ENCODE measurements around the gene TMEM51.

TMEM51 gene

DNA sequence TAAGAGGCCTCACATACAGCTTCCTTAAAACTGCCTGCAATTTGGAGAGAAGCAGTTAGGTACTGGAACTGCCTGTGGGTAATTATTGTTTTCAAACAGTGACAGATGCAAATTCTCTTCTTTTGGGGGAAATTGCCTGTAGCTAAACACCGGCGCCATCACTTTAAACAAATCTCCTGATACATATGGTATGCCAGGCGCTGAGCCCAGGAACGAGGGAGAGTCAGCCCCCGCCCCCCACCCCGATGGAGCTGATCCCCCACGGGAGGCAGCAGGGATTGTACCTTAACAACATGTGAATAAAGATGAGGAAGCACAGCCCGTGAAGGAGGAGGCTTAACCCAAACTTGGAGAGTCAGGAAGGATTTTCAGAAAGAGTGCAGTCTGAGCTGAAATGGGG, 7.1 kb downstream of the TMEM51 start:
- Histone ChIP-seq H3K27me3 (ENCODE audit: insufficient read depth, low read length, poor library complexity) (no peaks in the 10 kb centered on the region), H3K27ac (ENCODE audit: low read depth, low read length) (no peak overlapping the region), H3K36me3 (ENCODE audit: control insufficient read depth, insufficient read depth, low read length) (no peaks in the 10 kb centered on the region), H3K79me2 (ENCODE audit: control insufficient read depth, insufficient read depth, low read length) (no peaks in the 10 kb centered on the region), H4K5ac (ENCODE audit: low read length) (no peak overlapping the region), H3K23ac (ENCODE audit: low read length) (no peak overlapping the region), H3K4me1 (ENCODE audit: control insufficient read depth, low read depth, low read length) (no peaks in the 10 kb centered on the region), H3K56ac (ENCODE audit: low read length) (no peak overlapping the region), H3K9ac (ENCODE audit: low read length) (no peak overlapping the region), H2BK120ac (ENCODE audit: low read depth, low read length) (no peak overlapping the region), H3K4ac (ENCODE audit: low read depth, low read length) (no peak overlapping the region), H3K4me3 (ENCODE audit: low read length) (no peak overlapping the region), H3K79me1 (ENCODE audit: low read length) (peaks cover 4% of the 10 kb centered on the region), H2BK5ac (ENCODE audit: low read length) (no peak overlapping the region), H2BK15ac (replicated peaks; ENCODE audit: low read depth) (no peak overlapping the region), H3K4me2 (ENCODE audit: low read length) (no peak overlapping the region), H2AK5ac (ENCODE audit: low read length) (no peak overlapping the region), H4K8ac (ENCODE audit: low read depth, low read length) (no peak overlapping the region), H3K18ac (ENCODE audit: low read length) (no peak overlapping the region)
- no peak for DNase-seq
- WGBS (ENCODE audit: extremely low coverage, insufficient coverage, low lambda C conversion rate) = no CpG with 5 or more reads among the region's 8 CpGs

- no peak overlapping the region for H2BK15ac ChIP-seq (replicated peaks; ENCODE audit: low read depth)
- no peak overlapping the region for H2BK120ac ChIP-seq (ENCODE audit: low read depth, low read length)
- H3K27ac ChIP-seq (ENCODE audit: low read depth, low read length) = no peak overlapping the region
- H3K4ac ChIP-seq (ENCODE audit: low read depth, low read length) = no peak overlapping the region
- H3K23ac ChIP-seq (ENCODE audit: low read length) = peak overlapping the region; percentile 94
- no CpG with 5 or more reads among the region's 3 CpGs for WGBS (ENCODE audit: extremely low coverage, insufficient coverage, low lambda C conversion rate)
- no peaks in the 10 kb centered on the region for H3K79me2 ChIP-seq (ENCODE audit: control insufficient read depth, insufficient read depth, low read length)
- H3K56ac ChIP-seq (ENCODE audit: low read length) = no peak overlapping the region
- no peak overlapping the region for H3K4me2 ChIP-seq (ENCODE audit: low read length)
- H3K9ac ChIP-seq (ENCODE audit: low read length) = no peak overlapping the region
- H2BK5ac ChIP-seq (ENCODE audit: low read length) = no peak overlapping the region
- H3K18ac ChIP-seq (ENCODE audit: low read length) = no peak overlapping the region
- H3K36me3 ChIP-seq (ENCODE audit: control insufficient read depth, insufficient read depth, low read length) = no peaks in the 10 kb centered on the region
- H3K27me3 ChIP-seq (ENCODE audit: insufficient read depth, low read length, poor library complexity) = no peaks in the 10 kb centered on the region
- no peak overlapping the region for H4K8ac ChIP-seq (ENCODE audit: low read depth, low read length)
- H3K4me3 ChIP-seq (ENCODE audit: low read length) = no peak overlapping the region
- DNase-seq = no peak
- no peaks in the 10 kb centered on the region for H3K4me1 ChIP-seq (ENCODE audit: control insufficient read depth, low read depth, low read length)
- H2AK5ac ChIP-seq (ENCODE audit: low read length) = no peak overlapping the region
- H4K5ac ChIP-seq (ENCODE audit: low read length) = no peak overlapping the region
- no peaks in the 10 kb centered on the region for H3K79me1 ChIP-seq (ENCODE audit: low read length)
Measured at GRCh38 chr1:15167386-15167785, 13.8 kb downstream of the TMEM51 start.

DNA sequence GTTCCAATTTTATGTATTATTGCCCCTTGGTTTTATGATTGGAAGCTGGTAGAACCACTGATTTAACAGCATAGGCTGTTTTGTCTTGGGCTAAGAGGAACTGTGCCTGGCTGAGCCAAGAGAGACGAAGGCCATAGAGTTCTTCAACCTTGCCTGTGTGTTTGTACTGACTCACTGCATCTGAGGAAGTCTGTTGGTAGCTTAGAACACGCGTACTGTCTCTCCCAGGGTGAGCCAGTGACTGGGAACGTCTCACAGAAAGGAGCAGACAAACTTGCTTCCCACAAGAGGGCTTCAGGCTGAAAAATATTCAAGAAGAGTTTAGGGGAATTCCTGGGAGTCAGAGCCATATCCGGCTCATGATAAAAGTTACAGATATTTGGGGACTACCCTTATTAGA, 14.9 kb downstream of the TMEM51 start:
- H2BK15ac ChIP-seq (replicated peaks; ENCODE audit: low read depth) = no peak overlapping the region
- H3K79me2 ChIP-seq (ENCODE audit: control insufficient read depth, insufficient read depth, low read length) = no peaks in the 10 kb centered on the region
- H3K79me1 ChIP-seq (ENCODE audit: low read length) = no peaks in the 10 kb centered on the region
- no peak overlapping the region for H2BK120ac ChIP-seq (ENCODE audit: low read depth, low read length)
- DNase-seq = no peak
- H3K27me3 ChIP-seq (ENCODE audit: insufficient read depth, low read length, poor library complexity) = no peaks in the 10 kb centered on the region
- H3K18ac ChIP-seq (ENCODE audit: low read length) = no peak overlapping the region
- H3K23ac ChIP-seq (ENCODE audit: low read length) = no peak overlapping the region
- H3K4ac ChIP-seq (ENCODE audit: low read depth, low read length) = no peak overlapping the region
- no peak overlapping the region for H2BK5ac ChIP-seq (ENCODE audit: low read length)
- no peak overlapping the region for H3K4me3 ChIP-seq (ENCODE audit: low read length)
- H4K5ac ChIP-seq (ENCODE audit: low read length) = no peak overlapping the region
- H3K36me3 ChIP-seq (ENCODE audit: control insufficient read depth, insufficient read depth, low read length) = no peaks in the 10 kb centered on the region
- no CpG with 5 or more reads among the region's 5 CpGs for WGBS (ENCODE audit: extremely low coverage, insufficient coverage, low lambda C conversion rate)
- H4K8ac ChIP-seq (ENCODE audit: low read depth, low read length) = no peak overlapping the region
- no peak overlapping the region for H3K56ac ChIP-seq (ENCODE audit: low read length)
- H3K27ac ChIP-seq (ENCODE audit: low read depth, low read length) = no peak overlapping the region
- no peak overlapping the region for H3K4me2 ChIP-seq (ENCODE audit: low read length)
- no peaks in the 10 kb centered on the region for H3K4me1 ChIP-seq (ENCODE audit: control insufficient read depth, low read depth, low read length)
- H3K9ac ChIP-seq (ENCODE audit: low read length) = no peak overlapping the region
- no peak overlapping the region for H2AK5ac ChIP-seq (ENCODE audit: low read length)

DNA sequence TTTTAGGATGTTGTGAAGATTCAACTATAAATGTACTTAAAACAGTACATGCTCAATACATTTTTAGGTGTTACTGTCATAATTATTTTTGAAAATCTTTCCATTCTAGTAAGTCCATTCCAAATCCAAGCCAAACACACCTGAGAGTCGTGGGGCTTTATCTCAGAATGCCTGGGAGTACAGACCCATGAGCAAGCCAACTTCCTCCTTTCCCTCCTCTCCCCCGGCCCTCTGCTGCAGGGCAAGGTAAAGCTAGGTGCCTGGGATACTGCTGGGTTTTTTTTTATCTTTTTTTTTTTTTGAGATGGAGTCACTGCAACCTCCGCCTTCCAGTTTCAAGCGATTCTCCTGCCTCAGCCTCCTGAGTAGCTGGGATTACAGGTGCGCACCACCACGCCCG, 16.5 kb downstream of the TMEM51 start:
- no peak overlapping the region for H4K5ac ChIP-seq (ENCODE audit: low read length)
- no peak overlapping the region for H2AK5ac ChIP-seq (ENCODE audit: low read length)
- no peaks in the 10 kb centered on the region for H3K27me3 ChIP-seq (ENCODE audit: insufficient read depth, low read length, poor library complexity)
- H3K23ac ChIP-seq (ENCODE audit: low read length) = no peak overlapping the region
- H3K9ac ChIP-seq (ENCODE audit: low read length) = no peak overlapping the region
- no peaks in the 10 kb centered on the region for H3K36me3 ChIP-seq (ENCODE audit: control insufficient read depth, insufficient read depth, low read length)
- H3K79me1 ChIP-seq (ENCODE audit: low read length) = no peaks in the 10 kb centered on the region
- H3K79me2 ChIP-seq (ENCODE audit: control insufficient read depth, insufficient read depth, low read length) = no peaks in the 10 kb centered on the region
- no CpG with 5 or more reads among the region's 7 CpGs for WGBS (ENCODE audit: extremely low coverage, insufficient coverage, low lambda C conversion rate)
- H3K56ac ChIP-seq (ENCODE audit: low read length) = no peak overlapping the region
- no peaks in the 10 kb centered on the region for H3K4me1 ChIP-seq (ENCODE audit: control insufficient read depth, low read depth, low read length)
- no peak overlapping the region for H3K4ac ChIP-seq (ENCODE audit: low read depth, low read length)
- DNase-seq = no peak
- H3K27ac ChIP-seq (ENCODE audit: low read depth, low read length) = no peak overlapping the region
- no peak overlapping the region for H2BK15ac ChIP-seq (replicated peaks; ENCODE audit: low read depth)
- H3K18ac ChIP-seq (ENCODE audit: low read length) = no peak overlapping the region
- no peak overlapping the region for H2BK5ac ChIP-seq (ENCODE audit: low read length)
- no peak overlapping the region for H3K4me3 ChIP-seq (ENCODE audit: low read length)
- H2BK120ac ChIP-seq (ENCODE audit: low read depth, low read length) = no peak overlapping the region
- no peak overlapping the region for H4K8ac ChIP-seq (ENCODE audit: low read depth, low read length)
- H3K4me2 ChIP-seq (ENCODE audit: low read length) = no peak overlapping the region

DNA sequence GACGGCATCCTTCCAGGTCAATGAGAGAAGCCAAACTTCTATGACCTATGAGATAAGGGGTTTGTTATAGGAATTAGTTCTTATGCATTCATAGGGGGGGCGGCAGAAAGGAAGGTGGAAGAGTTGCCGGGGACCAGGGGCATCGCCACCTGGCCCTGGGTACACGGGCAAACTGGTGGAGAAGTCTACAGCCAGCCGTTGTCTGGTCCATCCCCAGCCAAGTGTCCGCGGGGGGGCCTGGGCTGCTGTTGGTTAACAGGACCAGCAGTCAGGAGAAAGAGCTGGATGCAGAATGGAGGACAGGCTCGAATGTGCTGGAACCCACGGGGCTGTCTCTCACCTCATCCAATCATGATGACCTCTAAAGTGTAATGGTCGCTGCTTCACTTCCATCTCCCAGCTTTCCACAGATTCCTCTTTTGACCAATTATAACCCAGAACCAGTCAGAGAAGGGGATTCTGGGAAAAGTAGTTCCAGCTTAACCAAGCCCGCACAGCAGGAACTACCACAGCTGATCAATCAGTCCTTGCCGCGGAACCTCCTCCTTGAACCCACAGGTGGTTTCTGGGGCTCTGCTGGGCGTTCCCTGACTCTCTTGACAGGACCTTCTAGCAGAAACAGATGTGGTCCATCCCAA, 17.8 kb downstream of the TMEM51 start:
- Histone ChIP-seq H4K8ac (ENCODE audit: low read depth, low read length) (no peak overlapping the region), H3K36me3 (ENCODE audit: control insufficient read depth, insufficient read depth, low read length) (no peaks in the 10 kb centered on the region), H3K18ac (ENCODE audit: low read length) (no peak overlapping the region), H2BK15ac (replicated peaks; ENCODE audit: low read depth) (no peak overlapping the region), H3K9ac (ENCODE audit: low read length) (no peak overlapping the region), H4K5ac (ENCODE audit: low read length) (no peak overlapping the region), H3K4ac (ENCODE audit: low read depth, low read length) (no peak overlapping the region), H3K56ac (ENCODE audit: low read length) (no peak overlapping the region), H3K4me3 (ENCODE audit: low read length) (no peak overlapping the region), H2AK5ac (ENCODE audit: low read length) (no peak overlapping the region), H3K79me2 (ENCODE audit: control insufficient read depth, insufficient read depth, low read length) (no peaks in the 10 kb centered on the region), H3K27me3 (ENCODE audit: insufficient read depth, low read length, poor library complexity) (no peaks in the 10 kb centered on the region), H3K4me1 (ENCODE audit: control insufficient read depth, low read depth, low read length) (no peaks in the 10 kb centered on the region), H3K27ac (ENCODE audit: low read depth, low read length) (no peak overlapping the region), H2BK120ac (ENCODE audit: low read depth, low read length) (no peak overlapping the region), H2BK5ac (ENCODE audit: low read length) (no peak overlapping the region), H3K23ac (ENCODE audit: low read length) (no peak overlapping the region), H3K79me1 (ENCODE audit: low read length) (no peaks in the 10 kb centered on the region), H3K4me2 (ENCODE audit: low read length) (no peak overlapping the region)
- peak; percentile 62 for DNase-seq
- no CpG with 5 or more reads among the region's 15 CpGs for WGBS (ENCODE audit: extremely low coverage, insufficient coverage, low lambda C conversion rate)

All from mesendoderm (in vitro differentiated cells).